ENCODE data around the gene CIITA.
"Not testable (repeated sequence)": the region's sequence is repeated elsewhere in the genome, so short reads cannot be mapped to it uniquely, and the experiment has no call there.

The CIITA gene

DNA sequence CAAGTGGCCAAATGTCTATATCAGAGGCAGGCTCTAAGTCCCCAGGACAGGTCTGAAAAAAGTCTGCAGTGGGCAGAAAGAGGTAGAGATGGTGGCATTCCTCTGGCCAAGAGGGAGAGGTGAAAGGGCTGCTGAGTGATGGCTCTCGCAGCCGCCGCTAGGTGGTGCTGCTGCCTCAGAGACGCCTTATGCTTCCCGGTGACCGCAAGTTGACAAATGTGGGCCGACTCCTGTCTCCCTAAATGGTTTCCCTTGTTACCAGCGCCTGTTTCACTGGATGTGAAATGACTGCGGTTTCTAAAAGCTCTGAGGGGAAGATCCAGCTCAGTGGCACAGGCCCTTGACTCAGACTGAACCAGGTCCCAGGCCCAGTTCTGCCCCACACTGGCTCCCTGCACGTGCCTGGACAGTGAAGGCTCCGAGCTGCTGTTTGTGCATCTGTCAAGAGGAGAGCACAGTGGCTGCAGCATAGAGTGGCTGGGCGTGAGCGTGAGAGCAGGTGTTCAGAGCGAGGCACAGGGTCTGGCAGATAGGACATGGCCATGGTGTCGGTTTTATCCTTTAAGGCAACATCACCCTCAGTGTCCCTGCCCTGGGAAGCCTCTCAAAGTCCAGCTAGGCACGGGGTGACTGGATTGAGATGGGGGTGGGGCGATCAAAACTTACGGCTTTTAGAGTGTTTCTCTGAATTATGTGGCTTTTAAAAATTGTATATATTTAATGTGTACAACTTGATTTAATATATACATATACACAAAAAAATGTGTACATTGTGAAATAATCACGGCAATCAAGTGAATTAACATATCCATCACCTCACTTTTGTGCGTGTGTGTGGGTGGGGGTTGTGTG is 87.3 kb downstream of the CIITA start:
- DNase-seq: peak; percentile 64

DNA sequence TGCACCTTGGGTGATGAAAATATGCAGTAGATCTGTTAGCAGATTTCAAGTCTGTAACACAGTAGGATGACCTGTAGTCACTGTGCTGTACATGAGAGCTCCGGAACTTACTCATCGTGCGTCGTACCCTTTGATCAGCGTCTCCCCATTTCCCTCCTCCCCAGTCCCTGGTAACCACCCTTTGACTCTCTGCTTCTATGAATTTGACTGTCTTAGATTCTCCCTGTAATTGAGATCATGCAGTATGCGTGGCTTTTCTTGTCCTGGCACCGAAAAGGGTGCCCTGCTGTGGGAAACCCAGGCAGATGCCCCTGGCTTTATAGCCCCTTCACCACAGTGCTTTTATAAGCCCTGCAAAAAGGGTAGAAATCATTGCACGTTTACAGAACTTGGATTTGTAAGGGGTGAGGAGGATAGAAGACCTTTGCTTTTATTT is 87.9 kb downstream of the CIITA start:
- peak; percentile 35 for DNase-seq

DNA sequence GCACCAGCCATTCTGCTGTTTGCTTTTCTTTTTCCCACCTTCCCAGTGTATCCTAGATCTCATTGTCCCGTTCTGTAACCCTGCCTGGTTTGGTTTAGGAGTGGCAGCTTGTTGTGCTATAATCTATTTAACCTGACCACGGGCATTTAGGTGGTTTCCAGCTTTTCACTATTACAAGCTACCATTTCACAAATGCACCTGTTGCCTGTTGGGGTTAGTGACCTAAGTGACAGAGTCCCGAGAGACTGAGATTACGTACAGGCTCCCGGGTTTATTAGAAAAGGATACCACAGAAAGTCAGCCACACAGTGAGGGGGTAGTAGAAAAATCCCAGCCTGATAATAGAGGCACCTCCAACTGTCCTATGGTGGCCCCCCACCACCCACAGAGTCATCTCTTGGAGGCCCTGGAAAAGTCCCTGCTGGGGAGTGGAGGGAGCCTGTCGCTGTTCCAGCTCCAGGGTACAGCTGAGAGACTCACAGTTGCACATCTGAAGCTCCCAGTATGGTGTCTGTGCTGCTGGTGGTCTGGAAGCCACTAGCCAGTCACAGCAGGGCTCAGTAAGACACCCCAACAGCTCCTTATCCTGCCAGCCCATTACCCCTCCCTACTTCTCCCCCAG is 88.5 kb downstream of the CIITA start:
- DNase-seq: no peak

DNA sequence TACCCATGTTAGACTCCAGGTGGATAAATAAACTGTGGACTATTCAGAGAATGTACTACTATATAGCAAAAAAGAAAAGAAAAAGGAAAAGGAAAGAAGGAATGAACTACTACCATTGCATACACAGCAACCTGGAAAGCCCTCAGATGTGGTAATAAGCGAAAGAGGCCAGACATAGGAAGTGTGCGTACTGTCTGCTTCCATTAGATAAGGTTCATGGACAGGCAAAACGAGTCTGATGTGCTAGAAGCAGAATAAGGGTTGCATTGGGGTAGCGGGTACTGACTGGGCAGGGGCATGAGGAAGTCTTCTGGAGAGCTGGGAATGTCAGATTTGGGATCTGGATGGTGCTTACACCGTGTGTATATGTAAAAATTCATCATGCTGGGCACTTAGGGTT is 89.1 kb downstream of the CIITA start:
- no peak for DNase-seq

DNA sequence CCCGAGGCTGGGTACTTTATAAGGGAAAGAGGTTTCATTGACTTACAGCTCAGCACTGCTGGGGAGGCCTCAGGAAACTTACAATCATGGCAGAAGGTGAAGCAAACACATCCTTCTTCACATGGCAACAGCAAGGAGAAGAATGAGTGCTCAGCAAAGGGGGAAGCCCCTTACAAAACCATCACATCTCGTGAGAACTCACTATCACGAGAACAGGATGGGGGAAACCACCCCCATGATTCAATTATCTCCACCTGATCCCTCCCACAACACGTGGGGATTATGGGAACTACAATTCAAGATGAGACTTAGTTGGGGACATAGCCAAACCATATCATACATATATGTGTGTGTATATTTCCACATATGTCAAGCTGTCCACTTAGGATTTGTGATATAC is 89.6 kb downstream of the CIITA start:
- not testable (repeated sequence) for DNase-seq

DNA sequence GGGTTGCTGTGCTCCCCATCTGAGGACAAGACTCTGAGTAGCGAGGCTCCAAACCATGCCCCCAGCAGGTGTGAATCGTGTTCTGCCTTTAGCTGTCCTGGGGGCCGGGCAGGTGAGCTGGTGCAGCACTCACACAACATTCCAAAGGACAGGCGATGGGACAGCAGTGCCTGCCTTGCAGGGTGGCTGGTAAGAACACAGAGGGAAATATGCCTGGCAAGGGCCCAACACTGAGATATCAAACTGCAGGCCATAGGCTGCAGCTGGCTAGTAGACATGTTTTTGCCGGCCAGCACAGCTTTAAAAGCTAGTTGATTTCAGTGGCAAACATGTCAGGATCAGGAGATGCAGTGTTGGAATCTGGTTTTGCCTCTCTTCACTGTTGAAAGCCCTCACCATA is 91.0 kb downstream of the CIITA start:
- no peak for DNase-seq

DNA sequence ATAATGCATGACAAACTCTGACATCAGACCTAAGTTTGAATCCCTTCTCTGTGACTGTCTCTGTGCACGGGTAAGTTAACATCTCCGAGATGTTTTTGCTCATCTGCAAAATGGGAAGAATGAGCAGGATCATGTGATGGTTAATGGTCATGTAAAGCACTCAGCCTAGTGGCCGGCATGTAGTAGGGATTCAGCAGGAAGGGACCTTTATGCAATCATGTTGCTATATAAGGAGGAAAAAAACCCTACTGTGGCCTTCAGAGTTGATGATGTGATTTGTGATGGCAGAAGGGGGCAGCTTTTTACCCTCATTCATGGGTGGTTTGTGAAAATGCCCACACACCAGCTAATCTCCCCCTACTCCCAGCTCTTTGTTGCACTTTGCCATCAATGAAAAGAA is 91.5 kb downstream of the CIITA start:
- DNase-seq: no peak

DNA sequence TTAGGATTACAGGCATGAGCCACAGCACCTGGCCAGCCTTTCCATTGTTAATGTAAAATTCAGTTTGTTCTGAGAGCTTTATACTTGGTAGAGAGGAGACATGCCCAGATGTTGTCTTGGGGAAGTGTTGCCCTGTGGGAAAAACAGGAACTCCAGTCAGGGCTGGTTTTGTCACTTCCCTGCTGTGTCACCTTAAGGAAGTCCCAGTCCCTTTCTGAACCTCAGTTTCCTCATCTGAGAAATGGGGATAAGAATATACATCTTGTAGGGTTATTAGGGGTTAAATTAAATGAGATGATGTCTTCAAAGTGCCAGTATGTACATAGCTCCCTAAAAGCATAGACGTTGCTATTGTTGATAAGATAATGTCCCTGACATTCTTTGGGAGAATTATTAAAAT is 92.6 kb downstream of the CIITA start:
- no peak for DNase-seq

DNA sequence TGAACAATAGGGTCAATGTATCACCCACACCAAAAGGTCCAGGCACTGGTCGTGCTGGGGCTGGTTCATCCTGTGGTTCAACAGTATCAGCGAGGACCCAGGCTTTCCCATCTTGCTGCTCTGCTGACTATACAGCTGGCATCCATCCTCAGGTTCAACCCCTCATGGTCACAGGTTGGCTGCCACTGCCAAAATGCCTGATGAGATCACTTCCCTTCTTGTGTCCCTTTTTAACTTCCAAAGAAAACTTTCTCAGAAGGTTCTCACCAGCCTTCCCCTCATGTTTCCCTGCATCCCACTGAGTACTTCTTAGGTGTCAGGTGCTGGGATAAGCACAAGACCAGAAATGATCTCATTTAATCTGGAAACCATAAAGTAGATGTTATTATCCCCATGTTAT is 93.1 kb downstream of the CIITA start:
- no peak for DNase-seq

DNA sequence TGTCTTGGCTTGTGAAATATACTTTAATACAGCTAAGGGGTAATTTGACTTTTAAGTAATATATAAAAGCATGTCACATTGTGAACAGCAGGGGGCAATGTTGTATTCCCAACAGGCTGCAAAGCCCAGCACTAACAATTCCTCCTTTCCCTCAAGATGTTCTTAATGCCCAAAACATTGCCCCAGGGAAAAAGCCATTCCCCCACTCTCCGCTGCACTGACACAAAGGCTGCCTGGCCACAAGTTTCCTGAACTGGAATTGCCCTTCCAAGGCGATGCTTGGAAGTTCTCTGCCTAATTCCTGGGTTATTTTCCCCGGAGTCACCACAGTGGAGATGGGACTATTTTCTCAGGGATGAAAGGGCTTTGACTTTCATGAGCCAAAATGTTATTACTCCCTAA is 94.6 kb downstream of the CIITA start:
- DNase-seq: peak; percentile 74

DNA sequence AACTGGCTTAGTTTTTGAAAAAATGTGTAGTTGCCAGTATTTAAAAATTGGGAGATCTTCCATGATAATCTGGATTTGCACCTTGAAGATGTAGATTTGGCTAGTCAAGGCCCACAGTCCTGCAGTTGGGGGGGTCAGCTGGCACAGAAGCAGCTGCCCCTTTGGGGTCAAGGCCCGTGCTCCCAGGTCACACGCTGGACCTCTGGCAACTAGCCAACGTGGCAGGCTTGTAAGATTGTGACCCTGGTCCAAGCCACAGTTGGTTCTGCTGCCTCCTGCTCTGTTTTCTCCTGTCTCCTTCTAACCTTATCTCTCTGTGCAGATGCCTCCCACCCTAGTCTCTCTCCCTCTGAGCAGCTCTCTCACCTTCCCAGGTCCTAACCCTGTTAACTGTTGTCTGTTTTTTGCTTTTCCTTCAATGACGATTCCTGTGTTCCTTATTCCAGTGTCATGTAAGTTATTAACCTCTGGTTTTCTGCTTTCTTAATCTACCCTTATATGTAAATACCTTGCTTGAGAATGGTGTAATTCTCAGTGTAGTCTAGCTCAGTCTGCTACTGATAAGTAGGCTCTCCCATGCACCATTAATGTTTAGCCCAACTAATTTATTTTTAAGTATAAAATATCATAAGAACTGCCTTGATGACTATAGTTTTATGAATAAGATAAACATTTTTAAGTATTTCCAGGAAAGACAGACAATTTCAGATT is 95.3 kb downstream of the CIITA start:
- no peak for DNase-seq

DNA sequence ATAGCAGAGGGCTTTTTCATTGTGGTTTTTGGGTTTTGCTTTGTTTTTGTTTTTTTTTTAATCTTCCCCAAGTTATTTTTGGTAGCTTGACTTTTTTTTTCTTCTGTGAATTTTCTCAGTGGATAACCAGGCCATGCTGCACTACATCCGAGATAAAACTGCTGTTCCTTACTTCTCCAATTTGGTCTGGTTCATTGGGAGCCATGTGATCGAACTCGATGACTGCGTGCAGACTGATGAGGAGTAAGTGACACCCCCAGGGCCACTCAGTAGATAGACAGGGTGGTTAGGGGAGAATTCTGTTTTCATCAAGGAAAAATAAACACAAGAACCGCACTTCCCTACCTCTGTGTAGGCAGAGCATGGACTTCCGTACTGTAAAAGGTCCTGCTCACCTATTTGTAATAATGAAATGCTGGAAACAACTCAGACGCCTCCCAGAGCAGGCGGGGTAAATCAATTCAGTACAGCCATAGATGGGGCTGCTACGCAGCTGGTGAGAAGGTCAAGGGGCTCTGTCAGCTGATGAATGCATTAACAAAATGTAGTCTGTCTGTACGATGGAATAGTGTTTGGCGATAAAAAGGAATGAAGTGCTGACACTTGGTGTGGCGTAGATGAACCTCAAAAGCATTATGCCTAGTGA is 95.9 kb downstream of the CIITA start:
- DNase-seq: no peak

DNA sequence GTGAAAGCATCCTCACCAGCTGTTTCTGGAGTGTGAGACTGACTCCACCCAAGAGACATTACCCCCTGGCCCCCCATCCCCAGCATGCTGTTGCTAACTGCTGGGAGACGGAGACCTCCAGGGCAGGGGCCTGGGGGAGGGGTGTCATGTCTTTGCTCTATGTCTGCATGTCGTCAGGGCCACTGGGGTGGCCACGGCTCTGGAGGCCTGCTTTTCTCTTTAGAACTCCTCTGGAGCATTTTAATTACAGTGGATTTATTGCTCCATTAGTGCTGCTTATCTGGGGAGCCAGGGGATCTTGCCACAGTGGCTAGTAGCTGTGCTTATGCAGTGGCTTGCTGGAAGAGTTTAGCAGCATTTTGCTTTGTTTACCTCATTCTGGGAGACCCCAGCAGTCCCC is 99.6 kb downstream of the CIITA start:
- DNase-seq: no peak

DNA sequence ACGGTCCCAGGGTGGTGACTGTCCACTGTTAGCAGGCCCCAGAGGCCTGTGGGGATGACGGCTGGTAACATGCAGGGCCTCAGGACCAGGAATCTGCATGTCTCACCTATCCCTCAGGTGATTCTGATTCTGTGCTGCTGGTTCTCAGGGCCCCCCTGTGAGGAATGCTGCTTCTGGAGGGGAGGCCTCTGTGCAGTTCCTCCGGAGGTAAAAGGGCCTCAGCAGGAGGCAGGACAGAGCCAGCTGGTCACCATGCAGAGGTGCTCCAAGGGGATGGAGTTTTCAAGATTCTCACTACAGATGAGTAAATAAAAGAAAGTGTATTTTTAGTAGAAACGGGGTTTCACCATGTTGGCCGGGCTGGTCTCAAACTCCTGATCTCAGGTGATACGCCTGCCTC is 101.1 kb downstream of the CIITA start:
- no peak for DNase-seq

DNA sequence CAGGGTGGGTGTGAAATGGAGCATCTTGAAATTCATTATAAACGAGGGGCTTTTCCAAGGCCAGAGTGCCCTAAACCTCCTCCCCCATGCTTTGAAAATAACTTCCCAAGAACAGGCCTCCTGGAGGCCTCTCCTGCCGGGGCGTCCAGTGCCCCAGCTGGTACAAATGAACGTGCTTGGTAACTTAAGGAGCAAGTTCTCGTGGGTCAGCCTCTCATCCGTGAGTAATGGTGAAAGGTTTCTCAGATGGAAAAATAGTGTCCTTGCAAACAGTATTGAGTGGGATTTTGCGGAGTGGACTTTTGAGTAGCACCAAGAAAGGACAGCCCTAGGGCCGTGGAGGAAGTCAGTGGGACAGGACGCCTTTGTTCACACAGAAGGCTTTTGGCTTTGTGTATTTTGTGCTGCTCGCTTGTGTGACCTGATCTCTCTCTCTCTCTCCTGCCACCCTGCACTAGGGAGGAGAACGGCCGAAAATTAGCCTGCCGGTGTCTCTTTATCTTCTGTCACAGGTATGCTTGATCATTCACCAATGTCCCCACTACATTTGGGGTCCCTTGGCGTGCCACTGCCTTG is 102.0 kb downstream of the CIITA start:
- no peak for DNase-seq

DNA sequence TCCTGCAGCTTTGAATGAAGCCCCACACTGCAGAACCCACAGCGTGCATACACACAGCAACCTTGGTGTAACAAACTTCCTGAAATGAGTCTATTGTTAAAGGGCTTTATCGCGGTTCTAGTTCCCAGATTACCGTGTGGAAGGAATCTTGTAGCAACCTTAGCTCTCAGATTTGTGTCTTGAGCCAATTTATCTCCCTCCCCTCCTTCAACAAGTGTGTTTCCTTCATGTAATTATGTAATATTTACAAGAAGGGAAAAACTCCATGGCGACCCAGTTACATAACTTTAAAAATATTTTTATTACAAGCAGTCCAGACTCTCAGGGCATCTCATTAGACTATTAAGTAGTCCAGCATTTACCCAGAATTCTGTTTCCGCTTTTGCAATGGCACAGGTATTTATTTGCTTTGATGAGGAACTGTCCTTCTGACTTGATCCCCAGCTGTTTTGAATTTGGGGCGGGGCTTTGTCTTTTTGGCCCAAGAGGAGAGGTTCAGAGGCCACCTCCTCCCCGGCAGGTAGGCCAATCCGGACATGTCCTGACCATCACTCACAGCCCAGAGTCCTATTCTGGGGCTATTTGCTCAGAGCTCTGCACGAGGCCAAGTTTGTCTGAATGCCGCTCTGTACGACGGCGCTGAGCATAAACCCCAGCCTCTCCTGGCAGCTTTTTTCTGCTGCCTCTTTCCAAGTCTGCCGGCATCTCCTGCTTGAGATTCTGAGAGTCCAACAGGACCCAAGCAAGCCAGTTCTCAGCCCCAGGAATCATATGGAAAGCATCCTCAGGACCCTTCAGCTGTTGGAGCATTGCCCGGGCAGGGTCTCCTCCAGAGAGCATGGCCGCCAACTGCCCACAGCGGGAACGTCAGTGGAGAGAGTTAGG is 103.0 kb downstream of the CIITA start:
- no peak for DNase-seq

DNA sequence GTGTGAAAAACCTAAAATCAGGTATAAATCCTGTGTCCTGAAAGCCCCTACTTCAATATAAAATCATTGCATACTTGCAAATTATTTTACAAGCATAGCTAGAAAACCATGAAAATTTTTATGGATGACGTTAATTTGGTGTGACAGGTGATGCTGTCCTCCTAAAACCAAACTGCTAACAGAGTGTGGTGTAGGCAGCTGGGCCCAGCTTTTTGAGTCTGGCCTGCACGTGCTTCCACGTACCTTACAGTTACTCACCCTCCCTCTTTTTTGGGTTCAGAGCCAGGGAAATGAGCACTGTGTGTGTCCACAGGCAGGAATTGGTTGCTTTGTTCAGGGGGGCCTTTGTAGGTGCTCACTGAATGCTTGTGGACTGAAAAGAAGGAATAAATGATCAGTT is 103.8 kb downstream of the CIITA start:
- DNase-seq: no peak

DNA sequence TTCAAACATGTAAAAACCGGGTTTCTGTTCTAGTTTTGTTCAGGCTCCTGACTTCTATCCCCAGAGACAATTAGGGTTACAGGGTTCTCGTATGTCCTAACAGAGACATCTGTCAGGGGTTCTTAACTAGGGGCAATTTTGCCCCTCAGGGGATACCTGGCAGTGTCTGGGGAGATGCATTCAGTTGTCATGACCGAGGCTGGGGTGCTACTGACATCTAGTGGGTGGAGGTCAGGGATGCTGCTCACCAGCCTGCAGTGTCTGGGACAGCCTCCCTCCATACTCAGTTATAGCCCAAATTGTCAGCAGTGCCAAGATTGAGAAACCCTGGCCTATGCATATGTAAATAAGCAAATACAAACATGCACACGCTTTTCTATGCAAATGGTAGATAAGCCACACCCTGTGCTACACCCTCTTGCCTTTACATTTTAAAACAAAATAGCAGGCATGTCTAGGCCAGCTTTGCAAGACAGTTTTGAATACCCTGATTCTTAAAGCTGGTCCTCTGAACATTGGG is 104.8 kb downstream of the CIITA start:
- peak; percentile 32 for DNase-seq

DNA sequence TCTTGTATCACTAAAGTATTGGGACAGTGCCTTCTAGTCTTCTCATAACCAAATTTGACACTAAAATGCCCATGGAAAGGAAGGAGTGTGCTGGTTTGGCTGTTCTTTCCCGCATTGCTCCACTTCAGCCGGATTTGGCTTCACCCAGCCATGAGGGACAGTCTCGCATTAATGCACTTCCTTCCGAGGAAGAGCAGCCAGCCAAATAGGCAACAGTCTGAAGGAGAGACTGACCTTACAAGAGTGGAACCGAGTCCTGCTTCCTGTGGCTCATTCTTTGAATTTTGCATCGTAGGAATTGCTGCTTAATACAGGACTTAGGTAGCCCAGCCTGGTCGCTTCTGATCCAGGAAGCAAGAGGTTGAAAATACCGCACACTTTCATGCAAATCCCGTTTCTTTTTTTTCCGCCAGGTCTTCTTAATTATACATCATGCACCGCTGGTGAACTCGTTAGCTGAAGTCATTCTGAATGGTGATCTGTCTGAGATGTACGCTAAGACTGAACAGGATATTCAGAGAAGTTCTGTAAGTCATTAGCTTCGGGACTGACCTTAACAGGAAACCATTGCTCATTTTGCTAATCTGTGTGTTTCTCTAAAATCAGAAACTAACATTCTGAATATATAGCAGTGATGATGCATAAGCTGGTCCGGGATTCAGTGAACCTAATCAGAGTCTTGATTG is 105.6 kb downstream of the CIITA start:
- DNase-seq: no peak

DNA sequence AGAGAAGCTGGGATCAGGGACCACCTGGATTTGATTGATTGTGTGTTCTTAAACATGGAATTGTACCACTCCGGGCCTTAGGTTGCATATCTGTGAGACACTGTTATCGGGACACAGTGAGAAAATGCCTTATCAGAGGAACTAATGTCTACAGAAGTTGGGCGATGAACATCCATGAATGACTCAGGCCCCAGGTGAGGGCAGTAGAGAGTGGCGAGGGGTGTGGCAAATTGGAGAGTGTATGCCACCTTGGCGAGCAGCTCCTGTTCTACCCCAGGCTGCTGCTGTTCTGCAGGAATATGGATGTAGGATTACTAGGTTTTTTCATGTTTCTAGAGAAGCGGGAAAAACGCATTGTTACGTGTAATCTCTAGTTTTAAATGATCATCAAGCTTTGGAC is 106.2 kb downstream of the CIITA start:
- no peak for DNase-seq

DNA sequence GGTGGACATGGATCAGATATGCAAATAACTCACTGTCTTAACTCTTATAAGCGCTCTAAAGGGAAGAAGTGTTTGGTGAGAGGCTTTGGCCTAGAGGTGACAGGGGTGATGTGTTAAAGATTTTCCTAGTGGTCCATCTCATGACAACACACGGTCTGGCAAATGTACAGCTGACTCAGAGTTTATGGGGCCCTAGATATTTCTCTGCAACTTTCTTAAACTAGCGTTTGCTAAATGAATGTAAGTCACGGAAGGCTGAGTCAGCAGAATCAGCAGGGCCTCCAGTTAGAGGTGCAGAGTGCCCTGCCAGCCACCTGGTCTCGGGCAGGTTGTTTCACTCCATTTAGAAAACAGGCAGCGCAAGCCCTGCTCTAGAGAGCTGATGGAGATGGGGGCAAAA is 107.5 kb downstream of the CIITA start:
- peak; percentile 67 for DNase-seq

All from HCEC 1CT (cell line).